ENCODE results near the gene CMAS.
"Not testable (repeated sequence)": the region's sequence is repeated elsewhere in the genome, so short reads cannot be mapped to it uniquely, and the experiment has no call there.

Gene CMAS

DNA sequence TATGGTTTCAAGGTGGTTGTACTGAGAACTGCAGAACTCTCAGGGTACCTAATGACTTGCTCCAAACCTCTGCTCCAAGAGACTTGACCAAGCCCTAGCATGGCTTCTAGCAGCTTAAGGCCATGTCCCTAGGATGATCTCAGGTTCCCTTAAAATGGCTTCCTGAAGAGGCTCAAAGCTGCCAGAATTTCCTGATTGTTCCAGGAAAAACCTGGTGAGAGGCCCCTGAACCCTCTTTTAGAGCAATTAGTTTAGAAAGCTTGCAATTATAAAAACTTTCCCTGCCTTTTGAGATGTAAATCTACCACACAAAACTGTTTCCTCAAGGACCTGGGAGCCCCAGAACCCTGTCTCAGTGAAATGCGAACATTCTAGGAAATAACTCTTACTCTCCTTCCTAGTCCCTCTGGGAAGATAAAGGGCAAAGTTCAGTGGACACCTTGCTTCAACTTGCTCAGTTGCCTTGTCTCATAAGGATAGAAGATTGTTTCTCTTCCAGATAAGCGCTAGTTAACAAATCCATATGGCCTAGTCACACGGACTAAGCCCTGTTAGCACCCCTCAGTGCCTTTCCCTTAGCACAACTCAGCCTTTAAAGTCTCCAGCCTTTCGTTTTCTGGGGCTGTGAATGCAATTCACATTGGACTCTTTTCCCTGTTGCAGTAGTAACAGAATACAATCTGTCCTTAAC is 2.5 kb downstream of the CMAS start:
- no peak for DNase-seq

DNA sequence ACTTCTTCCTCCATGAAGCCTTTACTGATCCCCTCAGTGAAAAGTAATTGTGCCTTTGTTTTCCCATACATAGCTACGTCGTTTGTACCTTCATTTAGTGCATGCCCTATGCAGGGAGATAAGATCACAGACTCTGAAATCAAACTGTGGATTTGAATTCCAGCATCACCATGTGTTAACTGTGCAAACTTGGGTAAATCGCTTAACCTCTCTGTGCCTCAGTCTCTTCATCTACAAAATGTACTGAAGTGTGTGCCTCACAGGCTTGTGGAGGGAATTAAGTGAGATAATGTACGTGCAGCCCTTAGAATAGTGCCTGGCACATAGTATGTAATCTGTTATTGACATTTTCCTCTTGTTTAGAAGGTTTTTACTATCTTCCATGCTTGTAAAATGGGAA is 4.1 kb downstream of the CMAS start:
- no peak for DNase-seq

- DNase-seq: no peak
These were observed 5.2 kb downstream of the CMAS start for GRCh38 chr12:22051114-22051698.

DNA sequence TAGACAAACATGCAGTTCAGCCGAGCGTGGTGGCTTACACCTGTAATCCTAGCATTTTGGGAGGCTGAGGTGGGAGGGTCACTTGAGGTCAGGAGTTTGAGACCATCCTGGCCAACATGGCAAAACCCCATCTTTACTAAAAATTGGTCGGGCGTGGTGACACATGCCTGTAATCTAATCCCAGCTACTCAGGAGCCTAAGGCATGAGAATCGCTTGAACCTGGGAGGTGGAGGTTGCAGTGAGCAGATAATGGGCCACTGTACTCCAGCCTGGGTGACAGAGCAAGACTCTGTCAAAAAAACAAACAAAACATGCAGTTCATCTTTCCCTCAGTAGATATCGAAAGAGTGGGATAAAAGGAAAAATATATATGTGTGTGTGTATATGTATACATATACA is 7.0 kb downstream of the CMAS start:
- not testable (repeated sequence) for DNase-seq

DNA sequence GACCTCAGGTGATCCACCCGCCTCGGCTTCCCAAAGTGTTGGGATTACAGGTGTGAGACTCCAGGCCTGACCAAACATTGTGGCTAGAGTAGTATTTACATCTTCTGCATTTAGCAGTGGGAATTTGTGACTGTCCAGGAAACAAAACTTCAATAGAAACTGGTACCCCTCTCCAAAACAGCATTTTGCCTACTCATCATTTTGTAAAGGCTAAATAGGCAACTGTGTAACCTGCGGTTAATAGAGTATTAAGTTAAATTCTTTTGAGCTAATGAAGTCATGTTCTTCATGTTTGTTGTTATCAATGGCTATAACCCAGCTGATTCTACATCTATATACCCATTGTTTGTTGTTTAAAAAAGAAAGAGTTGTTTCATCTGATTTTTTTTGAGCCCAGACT is 8.1 kb downstream of the CMAS start:
- no peak for DNase-seq

DNA sequence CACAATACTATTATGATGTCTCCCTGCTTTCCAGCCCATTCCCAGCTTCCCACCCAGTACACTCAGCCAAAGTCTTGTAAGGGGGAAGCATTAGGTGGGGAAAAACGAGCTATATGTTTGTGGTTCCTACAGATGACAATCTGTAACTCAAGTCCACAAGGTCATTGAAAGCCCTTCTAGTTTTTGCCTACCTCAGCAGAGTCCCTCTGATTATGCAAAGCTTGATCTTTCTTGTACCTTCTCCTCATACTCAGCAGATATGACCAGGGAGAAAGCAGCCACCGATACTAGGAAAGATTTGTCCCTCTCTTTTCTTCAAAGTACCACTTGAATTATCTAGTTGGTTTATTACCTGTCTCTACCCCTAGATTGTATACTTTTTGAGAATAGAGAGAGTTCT is 10.6 kb downstream of the CMAS start:
- DNase-seq: no peak

- DNase-seq: no peak
These were observed 14.1 kb downstream of the CMAS start for GRCh38 chr12:22059976-22060647.

GRCh38 chr12:22064968-22065367 is 18.9 kb downstream of the CMAS start:
- no peak for DNase-seq

- no peak for DNase-seq
These were observed 20.3 kb downstream of the CMAS start for GRCh38 chr12:22066310-22066709.

- DNase-seq: no peak
These were observed 23.8 kb downstream of the CMAS start for GRCh38 chr12:22069851-22070250.

DNA sequence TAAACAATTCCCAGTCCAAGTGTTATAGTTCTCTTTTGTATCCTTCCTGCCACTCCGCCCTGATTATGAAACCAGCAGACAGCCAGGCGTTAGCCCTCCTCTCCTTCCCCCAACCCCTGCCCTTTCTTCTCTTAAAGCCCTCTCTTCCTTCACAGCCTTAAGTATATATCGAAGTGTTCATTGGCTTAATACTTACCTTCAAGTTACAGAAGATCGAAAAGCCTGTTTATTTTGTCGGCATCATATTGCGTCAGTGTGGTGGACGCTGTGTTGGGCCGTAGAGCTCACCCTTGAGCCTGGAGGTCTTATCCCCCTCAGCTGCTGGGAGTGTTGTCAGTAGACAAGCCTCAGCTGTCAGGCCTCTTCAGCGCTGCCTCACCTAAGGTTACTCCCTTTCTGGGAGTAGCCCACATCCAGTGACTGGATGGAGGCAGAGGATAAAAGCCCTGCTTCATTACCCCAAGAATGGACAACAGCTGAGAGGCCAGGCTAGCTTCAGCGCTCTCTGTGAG is 36.2 kb downstream of the CMAS start:
- no peak for DNase-seq

DNA sequence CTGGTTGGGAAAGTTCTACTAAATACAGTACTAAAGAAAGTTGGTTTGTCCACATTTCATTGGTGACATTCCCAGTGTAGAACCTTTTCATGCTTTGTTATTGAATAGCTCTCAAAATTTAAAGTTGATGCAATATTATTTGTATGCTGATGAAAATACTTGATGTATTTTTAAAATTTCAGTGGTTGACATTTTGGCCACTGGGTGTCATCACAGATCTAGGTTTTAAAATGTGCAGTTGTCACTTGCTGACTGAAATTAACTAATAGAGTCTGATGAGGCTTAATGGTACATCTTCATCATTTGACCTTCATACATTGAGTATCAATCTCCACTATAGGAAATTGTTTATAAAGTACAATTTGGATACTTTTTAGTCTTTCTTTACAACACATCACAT is 37.1 kb downstream of the CMAS start:
- DNase-seq: no peak

DNA sequence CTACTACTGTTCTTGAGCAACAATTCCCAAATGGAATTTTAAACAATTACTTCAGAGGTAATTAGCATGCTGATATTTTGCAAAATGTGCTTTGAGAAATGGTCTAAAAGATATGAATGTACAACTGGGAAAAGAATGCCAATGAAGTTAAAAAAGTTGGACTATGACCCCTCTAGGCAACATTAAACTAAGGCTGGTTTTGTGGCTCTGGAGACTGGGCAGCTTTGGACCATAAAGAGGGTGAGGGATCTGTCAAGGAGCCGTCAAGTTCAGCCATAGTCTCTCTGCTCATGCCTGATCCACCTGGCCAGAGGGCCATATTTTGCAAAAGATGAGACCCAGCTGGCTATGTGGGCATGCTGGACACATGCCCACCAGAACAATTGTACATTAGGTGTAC is 38.8 kb downstream of the CMAS start:
- DNase-seq: no peak

GRCh38 chr12:22088886-22089285 is 42.9 kb downstream of the CMAS start:
- DNase-seq: no peak

DNA sequence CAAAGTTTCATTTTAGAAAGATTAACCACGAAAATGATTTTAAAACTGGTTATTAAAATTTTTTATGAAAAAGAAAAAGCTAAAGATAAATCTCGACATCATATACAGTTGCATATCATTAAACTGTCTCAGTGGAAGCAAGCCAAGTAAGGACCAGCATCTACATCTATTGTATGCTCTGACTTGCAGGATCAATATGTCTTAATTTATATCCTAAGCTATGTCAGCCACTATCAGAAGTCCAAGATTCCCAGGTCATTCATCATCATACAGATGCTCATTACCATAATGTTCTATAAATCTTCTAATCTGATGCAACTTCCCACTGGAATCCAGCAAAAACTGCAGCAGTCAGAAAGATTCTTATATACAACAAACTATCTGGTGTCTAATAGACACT is 43.5 kb downstream of the CMAS start:
- no peak for DNase-seq

DNA sequence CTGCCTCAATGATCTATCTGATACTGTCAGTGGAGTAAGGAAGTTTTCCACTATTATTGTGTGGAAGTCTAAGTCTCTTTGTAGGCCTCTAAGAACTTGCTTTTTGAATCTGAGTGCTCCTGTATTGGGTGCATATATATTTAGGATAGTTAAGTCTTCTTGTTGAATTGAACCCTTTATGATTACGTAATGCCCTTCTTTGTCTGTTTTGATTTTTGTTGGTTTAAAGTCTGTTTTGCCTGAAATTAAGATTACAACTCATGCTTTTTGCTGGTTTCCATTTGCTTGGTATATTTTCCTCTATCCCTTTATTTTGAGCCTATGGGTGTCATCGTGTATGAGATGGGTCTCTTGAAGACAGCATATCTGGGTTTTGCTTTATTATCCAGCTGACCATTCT is 53.0 kb downstream of the CMAS start:
- DNase-seq: not testable (repeated sequence)

GRCh38 chr12:22100958-22101748 is 55.1 kb downstream of the CMAS start:
- DNase-seq: no peak

- peak; percentile 66 for DNase-seq
These were observed 55.8 kb downstream of the CMAS start for GRCh38 chr12:22101749-22102243.

DNA sequence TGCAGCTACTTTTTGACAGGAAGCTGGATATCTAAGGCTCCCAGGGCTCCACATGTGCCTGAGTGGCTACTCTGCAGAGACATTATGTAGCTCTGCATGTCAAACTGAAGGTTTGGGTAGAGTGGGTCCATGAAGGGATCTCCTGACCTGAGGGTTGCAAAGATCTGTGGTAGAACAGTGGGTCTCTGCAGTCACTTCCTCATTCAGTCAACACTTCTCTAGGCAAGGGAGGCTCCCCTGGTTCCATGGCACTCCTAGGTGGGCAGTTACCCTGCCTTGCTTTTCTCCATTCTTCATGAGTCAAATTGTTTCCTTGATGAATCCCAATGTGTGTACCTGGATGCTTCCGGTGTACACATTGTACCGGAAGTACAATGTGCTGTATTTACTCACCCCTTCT is 57.4 kb downstream of the CMAS start:
- no peak for DNase-seq

DNA sequence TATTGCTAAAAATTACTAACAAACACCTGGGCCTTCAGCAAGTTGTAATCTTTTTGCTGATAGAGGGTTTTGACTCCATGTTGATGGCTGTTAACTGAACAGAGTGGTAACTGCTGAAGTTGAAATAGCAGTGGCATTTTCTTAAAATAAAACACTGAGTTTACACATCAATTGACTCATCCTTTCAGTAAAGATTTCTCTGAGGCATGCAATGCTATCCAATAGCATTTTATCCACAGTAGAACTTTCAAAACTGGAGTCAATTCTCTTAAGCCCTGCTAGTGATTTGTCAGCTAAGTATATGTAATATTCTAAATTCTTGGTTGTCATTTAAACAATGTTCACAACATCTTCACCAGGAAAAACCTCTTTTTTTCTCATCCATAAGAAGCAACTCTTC is 59.5 kb downstream of the CMAS start:
- DNase-seq: no peak

DNA sequence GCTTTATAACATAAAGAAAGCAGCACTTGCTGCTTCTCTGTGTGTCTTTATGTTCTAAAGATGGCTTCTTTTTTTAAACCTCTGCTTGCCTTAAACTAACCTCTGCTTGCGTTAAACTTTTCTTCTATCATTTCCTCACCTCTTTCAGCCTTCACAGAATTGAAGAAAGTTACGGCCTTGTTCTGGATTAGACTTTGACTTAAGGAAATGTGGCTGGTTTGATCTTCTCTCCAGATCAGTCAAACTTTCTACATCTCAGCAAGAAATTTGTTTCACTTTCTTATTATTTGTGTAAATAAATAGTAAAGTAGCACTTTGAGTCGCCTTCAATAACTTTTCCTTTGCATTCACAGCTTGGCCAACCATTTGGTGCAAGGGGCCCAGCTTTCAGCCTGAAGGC is 64.2 kb downstream of the CMAS start:
- DNase-seq: no peak
